K562 (cell line): ENCODE data around the gene DAO. TPM values are rescaled to one million over a fixed set of nuclear protein-coding genes. Genes with fewer than 3 reads are reported as not detected.

ENCODE experiments used
- ATAC-seq: fragments of 200-7000 bp; cut with Tn5 transposase; 3 replicates; pipeline ENCODE4 v1.9.1; 2020; ENCODE audit warnings: moderate library complexity
- BruUV-seq: library from RNA; stranded (reverse); fragments of 400-500 nt; replicated peaks from 2 replicates; lab custom pipeline; 2021; lab: Mats Ljungman, UMichigan
- CTCF ChIA-PET: fragments of 300-600 bp; formaldehyde crosslinking; extraction: SDS; loops from one replicate; lab custom pipeline; 2021; ENCODE audit warnings: low intra/inter-chr PET ratio; lab: Yijun Ruan, JAX
- POLR2A ChIA-PET: fragments of 300-600, 350-650 bp; sonication (Branson Sonifier 250); formaldehyde crosslinking; extraction: SDS; loops from one replicate; lab custom pipeline; 2021; ENCODE audit warnings: antibody characterized with exemption, inconsistent platforms; lab: Yijun Ruan, JAX
- DNase-seq, 4 experiments: peaks; one replicate each; pipeline versions ENCODE4 v3.0.0 to v3.0.0-alpha.2; 2011 to 2018; ENCODE audit warnings: low spot score in 3 of 4, mixed read lengths in 3 of 4; ENCODE audit errors: extremely low read depth in 1 of 4
- FAIRE-seq: peaks from 2 replicates; lab custom pipeline; 2011; peaks lifted over from hg19 to GRCh38; lab: Jason Lieb, UNC
- H2AFZ ChIP-seq: 2 replicates; pipeline ENCODE4 v1.6.0; 2011; ENCODE audit warnings: low read depth, low read length, control low read depth, inconsistent platforms
- H3K27ac ChIP-seq: fragments of 200-600 bp; 3 replicates; pipeline ENCODE4 v1.8.0; 2011; ENCODE audit warnings: low read depth, mild to moderate bottlenecking, control low read depth, inconsistent platforms, low read length, moderate library complexity, mixed read lengths; ENCODE audit errors: extremely low read depth
- H3K27me3 ChIP-seq, 2 experiments: fragments of 300-600 bp in 1 of 2; 2 replicates in 1 of 2; 3 replicates in 1 of 2; pipeline versions ENCODE4 v1.6.0 to v1.8.0; 2011; ENCODE audit warnings: inconsistent platforms in 2 of 2, low read length in 2 of 2, mild to moderate bottlenecking in 1 of 2, mixed read lengths in 1 of 2, moderate library complexity in 1 of 2; ENCODE audit not compliant: control insufficient read depth in 2 of 2, insufficient read depth in 2 of 2
- H3K36me3 ChIP-seq: fragments of 300-600 bp; 3 replicates; pipeline ENCODE4 v1.8.0; 2011; ENCODE audit warnings: mild to moderate bottlenecking, low read length, inconsistent platforms; ENCODE audit not compliant: control insufficient read depth, insufficient read depth
- H3K4me1 ChIP-seq, 2 experiments: fragments of 200-600 bp in 1 of 2; replicated peaks in 1 of 2; 2 replicates in 1 of 2; 3 replicates in 1 of 2; pipeline versions ENCODE4 v1.5.1 to v1.8.0; 2011; ENCODE audit warnings: inconsistent platforms in 2 of 2, low read length in 2 of 2, mild to moderate bottlenecking in 1 of 2, mixed read lengths in 1 of 2, moderate library complexity in 1 of 2; ENCODE audit not compliant: control insufficient read depth in 2 of 2, insufficient read depth in 2 of 2
- H3K4me2 ChIP-seq: 2 replicates; pipeline ENCODE4 v1.6.1; 2011; ENCODE audit warnings: low read length, control low read depth, inconsistent platforms, mixed read lengths; ENCODE audit not compliant: insufficient read depth
- H3K4me3 ChIP-seq: fragments of 200-600 bp; sonication (generic), shearing (Covaris generic); 2 replicates; pipeline ENCODE4 v1.5.1; 2016; ENCODE audit warnings: control low read depth, inconsistent platforms
- H3K79me2 ChIP-seq: fragments of 200-600 bp; 3 replicates; pipeline ENCODE4 v1.8.0; 2011; ENCODE audit warnings: low read length, inconsistent platforms; ENCODE audit not compliant: control insufficient read depth, insufficient read depth
- H3K9ac ChIP-seq, 2 experiments: 2 replicates each; pipeline versions ENCODE4 v1.6.0 to v1.6.1; 2011; ENCODE audit warnings: low read depth in 2 of 2, low read length in 2 of 2, control low read depth in 1 of 2, inconsistent platforms in 1 of 2, mild to moderate bottlenecking in 1 of 2, mixed read lengths in 1 of 2; ENCODE audit not compliant: insufficient read depth in 1 of 2
- H3K9me1 ChIP-seq: one replicate; pipeline ENCODE4 v1.6.0; 2011; ENCODE audit warnings: inconsistent platforms, mild to moderate bottlenecking, low read length, moderate library complexity; ENCODE audit not compliant: control insufficient read depth, insufficient read depth
- H3K9me3 ChIP-seq: replicated peaks from 2 replicates; pipeline ENCODE4 v1.5.1; 2011; ENCODE audit warnings: low read depth, low read length, inconsistent platforms; ENCODE audit not compliant: control insufficient read depth, insufficient read depth
- H4K20me1 ChIP-seq: replicated peaks from 2 replicates; pipeline ENCODE4 v1.6.1; 2011; ENCODE audit warnings: low read length, inconsistent platforms, mixed read lengths; ENCODE audit not compliant: control insufficient read depth, insufficient read depth
- BACH1 ChIP-seq: fragments of 200-800 bp; sonication (Bioruptor generic); IDR thresholded peaks from 2 replicates; pipeline ENCODE4 v1.6.1; 2016; ENCODE audit warnings: missing genetic modification characterization, missing compliant biosample characterization
- DPF2 ChIP-seq: fragments of 450-650 bp; IDR thresholded peaks from 2 replicates; pipeline ENCODE4 v1.6.1; 2016
- ESRRA ChIP-seq: fragments of 450-650 bp; IDR thresholded peaks from 2 replicates; pipeline ENCODE4 v1.6.1; 2014; ENCODE audit warnings: low read depth, mild to moderate bottlenecking, moderate library complexity, borderline replicate concordance
- FOXJ3 ChIP-seq: sonication (generic); formaldehyde crosslinking; IDR thresholded peaks from 2 replicates; pipeline ENCODE4 v1.4.0; 2020; ENCODE audit warnings: mild to moderate bottlenecking, missing genetic modification reagents
- FOXP1 ChIP-seq: sonication (generic); formaldehyde crosslinking; IDR thresholded peaks from 2 replicates; pipeline ENCODE4 v1.8.0; 2022; ENCODE audit warnings: mild to moderate bottlenecking, missing genetic modification reagents
- GATAD2A ChIP-seq: fragments of 450-650 bp; IDR thresholded peaks from 2 replicates; pipeline ENCODE4 v1.6.1; 2017
- HNRNPLL ChIP-seq: fragments of 200-400 bp; formaldehyde crosslinking; IDR thresholded peaks from 2 replicates; pipeline ENCODE4 v1.6.1; 2017; ENCODE audit warnings: low read length, low read depth, mild to moderate bottlenecking; ENCODE audit not compliant: poor library complexity, severe bottlenecking
- IRF1 ChIP-seq: sonication (generic); formaldehyde crosslinking; IDR thresholded peaks from 2 replicates; pipeline ENCODE4 v1.8.0; 2022; ENCODE audit warnings: missing genetic modification reagents, mild to moderate bottlenecking, borderline replicate concordance
- MYBL2 ChIP-seq, 2 experiments: fragments of 450-650 bp in 1 of 2; sonication (generic) in 1 of 2; formaldehyde crosslinking in 1 of 2; IDR thresholded peaks; 2 replicates each; pipeline versions ENCODE4 v1.6.1 to v1.8.1; 2017 to 2022; ENCODE audit warnings: borderline replicate concordance in 1 of 2, inconsistent platforms in 1 of 2, low read depth in 1 of 2, mild to moderate bottlenecking in 1 of 2, missing genetic modification reagents in 1 of 2, moderate library complexity in 1 of 2
- RBM17 ChIP-seq: fragments of 200-400 bp; formaldehyde crosslinking; IDR thresholded peaks from 2 replicates; pipeline ENCODE4 v1.6.1; 2017; ENCODE audit warnings: low read depth, mild to moderate bottlenecking, low read length, borderline replicate concordance
- RBM22 ChIP-seq: fragments of 200-400 bp; formaldehyde crosslinking; IDR thresholded peaks from 2 replicates; pipeline ENCODE4 v1.6.1; 2018; ENCODE audit warnings: low read length, low read depth; ENCODE audit not compliant: poor library complexity, severe bottlenecking
- TBL1XR1 ChIP-seq, 2 experiments: IDR thresholded peaks; 2 replicates each; pipeline ENCODE4 v1.6.1; 2012; ENCODE audit warnings: improper control_type of control experiment in 2 of 2, low read length in 2 of 2, mild to moderate bottlenecking in 1 of 2
- ZNF239 ChIP-seq: fragments of 250-450 bp; sonication (Bioruptor Pico); IDR thresholded peaks from 2 replicates; pipeline ENCODE4 v1.4.0; 2020; ENCODE audit warnings: mild to moderate bottlenecking
- WGBS: fragments of 100-300 bp; shearing (Covaris generic); methylation state at CpG from one replicate; pipeline ENCODE4 v1.1.6; 2016; ENCODE audit warnings: low coverage, mixed read lengths; ENCODE audit not compliant: insufficient coverage; ENCODE audit errors: missing lambda C conversion rate; 5-methylcytosine and 5-hydroxymethylcytosine counted together
- in situ Hi-C: fragments of 300-500 bp; cut with MboI; formaldehyde crosslinking; loops from 4 replicates; pipeline ENCODE4 v1.15.0; 2018; ENCODE audit warnings: inconsistent platforms, mixed read lengths
- intact Hi-C: fragments of 100-400 bp; cut with micrococcal nuclease; formaldehyde crosslinking; loops from 2 replicates; pipeline ENCODE4 v1.14.2; 2022
- polyA plus RNA-seq, 8 experiments: library from polyadenylated mRNA; depleted of rRNA in 4 of 8; stranded (reverse) in 5 of 8; unstranded in 3 of 8; fragments of >200 nt; fragmentation: Nextera tagmentation in 2 of 8; fragmentation: Illumina TruSeq in 1 of 8; extraction: Ambion mirVana in 2 of 8; extraction: Trizol in 1 of 8; gene quantifications; 2 replicates each; pipeline versions ENCODE4 v1.2.1 to v1.2.3, GENCODE V29; 2011 to 2014; ENCODE audit warnings: inconsistent platforms in 1 of 8, missing spikeins in 1 of 8
- total RNA-seq, 7 experiments: library from RNA; depleted of rRNA in 6 of 7; stranded (reverse); fragments of >200 nt in 6 of 7; fragmentation: Illumina TruSeq in 2 of 7; extraction: Trizol in 2 of 7; gene quantifications; 2 replicates each; pipeline versions ENCODE4 v1.2.1 to v1.2.3, GENCODE V29; 2011 to 2021; ENCODE audit warnings: low replicate concordance in 1 of 7
- TF ChIP-seq, protein P1 (sequence below): fragments of 200-400 bp; formaldehyde crosslinking; IDR thresholded peaks from 2 replicates; pipeline ENCODE4 v1.6.1; 2017; ENCODE audit warnings: mild to moderate bottlenecking, low read depth, low read length, moderate library complexity
- TF ChIP-seq, protein P2 (sequence below): fragments of 150-350 bp; IDR thresholded peaks from 2 replicates; pipeline ENCODE4 v1.6.1; 2014; ENCODE audit warnings: low read depth, mild to moderate bottlenecking, low read length, borderline replicate concordance

The DAO gene
- total and polyA plus RNA-seq, 9 of the 15 experiments (the other 6 are each of a cell fraction or from before 2014, with no cell fraction given) = not detected

GRCh38 chr12:108912361-108912760 lies 32.5 kb downstream of the DAO start (continued):
- TF ChIP-seq, protein P1, sequence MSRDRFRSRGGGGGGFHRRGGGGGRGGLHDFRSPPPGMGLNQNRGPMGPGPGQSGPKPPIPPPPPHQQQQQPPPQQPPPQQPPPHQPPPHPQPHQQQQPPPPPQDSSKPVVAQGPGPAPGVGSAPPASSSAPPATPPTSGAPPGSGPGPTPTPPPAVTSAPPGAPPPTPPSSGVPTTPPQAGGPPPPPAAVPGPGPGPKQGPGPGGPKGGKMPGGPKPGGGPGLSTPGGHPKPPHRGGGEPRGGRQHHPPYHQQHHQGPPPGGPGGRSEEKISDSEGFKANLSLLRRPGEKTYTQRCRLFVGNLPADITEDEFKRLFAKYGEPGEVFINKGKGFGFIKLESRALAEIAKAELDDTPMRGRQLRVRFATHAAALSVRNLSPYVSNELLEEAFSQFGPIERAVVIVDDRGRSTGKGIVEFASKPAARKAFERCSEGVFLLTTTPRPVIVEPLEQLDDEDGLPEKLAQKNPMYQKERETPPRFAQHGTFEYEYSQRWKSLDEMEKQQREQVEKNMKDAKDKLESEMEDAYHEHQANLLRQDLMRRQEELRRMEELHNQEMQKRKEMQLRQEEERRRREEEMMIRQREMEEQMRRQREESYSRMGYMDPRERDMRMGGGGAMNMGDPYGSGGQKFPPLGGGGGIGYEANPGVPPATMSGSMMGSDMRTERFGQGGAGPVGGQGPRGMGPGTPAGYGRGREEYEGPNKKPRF = no peak
- TF ChIP-seq RBM22 = no peak
- TF ChIP-seq FOXP1 (CRISPR knock-in tag) = no peak
- TF ChIP-seq ZNF239 (CRISPR knock-in tag) = no peak
- TF ChIP-seq ESRRA = no peak
- no peak for TF ChIP-seq FOXJ3 (CRISPR knock-in tag)
- TF ChIP-seq RBM17 = no peak
- no peak for TF ChIP-seq HNRNPLL
- TF ChIP-seq BACH1 (tag) = no peak

- Histone ChIP-seq H4K20me1 (no peaks in the 10 kb centered on the region), H3K4me1 (no peaks in the 10 kb centered on the region; a peak in 1 of 5 replicates), H3K79me2 (no peaks in the 10 kb centered on the region), H3K4me3 (no peak overlapping the region), H2AFZ (no peak overlapping the region), H3K27me3 (peaks cover 8 to 28% of the 10 kb centered on the region in 2 experiments; a peak in 3 of 5 replicates), H3K4me2 (no peak overlapping the region), H3K27ac (no peak overlapping the region), H3K36me3 (no peaks in the 10 kb centered on the region), H3K9me1 (no peaks in the 10 kb centered on the region), H3K9me3 (no peaks in the 10 kb centered on the region), H3K9ac (no peak overlapping the region)
- ATAC-seq (no peak), DNase-seq (no peak), FAIRE-seq (no peak)
- CTCF ChIA-PET = no interaction called here
- WGBS = 2% methylated on average over 4 of the region's 4 CpGs
- in situ Hi-C loops (no loop called here), intact Hi-C loops (no loop called here)
- BruUV-seq = no TSS peak
- POLR2A ChIA-PET = no interaction called here
- TF ChIP-seq DPF2 = no peak
- TF ChIP-seq TBL1XR1 (IDR thresholded peaks at IDR 0.05; ENCODE audit: low read length in 2 of 2) = no peak
- no peak for TF ChIP-seq IRF1 (CRISPR knock-in tag)
- TF ChIP-seq, protein P2, sequence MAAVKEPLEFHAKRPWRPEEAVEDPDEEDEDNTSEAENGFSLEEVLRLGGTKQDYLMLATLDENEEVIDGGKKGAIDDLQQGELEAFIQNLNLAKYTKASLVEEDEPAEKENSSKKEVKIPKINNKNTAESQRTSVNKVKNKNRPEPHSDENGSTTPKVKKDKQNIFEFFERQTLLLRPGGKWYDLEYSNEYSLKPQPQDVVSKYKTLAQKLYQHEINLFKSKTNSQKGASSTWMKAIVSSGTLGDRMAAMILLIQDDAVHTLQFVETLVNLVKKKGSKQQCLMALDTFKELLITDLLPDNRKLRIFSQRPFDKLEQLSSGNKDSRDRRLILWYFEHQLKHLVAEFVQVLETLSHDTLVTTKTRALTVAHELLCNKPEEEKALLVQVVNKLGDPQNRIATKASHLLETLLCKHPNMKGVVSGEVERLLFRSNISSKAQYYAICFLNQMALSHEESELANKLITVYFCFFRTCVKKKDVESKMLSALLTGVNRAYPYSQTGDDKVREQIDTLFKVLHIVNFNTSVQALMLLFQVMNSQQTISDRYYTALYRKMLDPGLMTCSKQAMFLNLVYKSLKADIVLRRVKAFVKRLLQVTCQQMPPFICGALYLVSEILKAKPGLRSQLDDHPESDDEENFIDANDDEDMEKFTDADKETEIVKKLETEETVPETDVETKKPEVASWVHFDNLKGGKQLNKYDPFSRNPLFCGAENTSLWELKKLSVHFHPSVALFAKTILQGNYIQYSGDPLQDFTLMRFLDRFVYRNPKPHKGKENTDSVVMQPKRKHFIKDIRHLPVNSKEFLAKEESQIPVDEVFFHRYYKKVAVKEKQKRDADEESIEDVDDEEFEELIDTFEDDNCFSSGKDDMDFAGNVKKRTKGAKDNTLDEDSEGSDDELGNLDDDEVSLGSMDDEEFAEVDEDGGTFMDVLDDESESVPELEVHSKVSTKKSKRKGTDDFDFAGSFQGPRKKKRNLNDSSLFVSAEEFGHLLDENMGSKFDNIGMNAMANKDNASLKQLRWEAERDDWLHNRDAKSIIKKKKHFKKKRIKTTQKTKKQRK = no peak
- TF ChIP-seq GATAD2A = no peak
- no peak for TF ChIP-seq MYBL2 (IDR thresholded peaks at IDR 0.05; ENCODE audit: low read depth)
- TF ChIP-seq MYBL2 (CRISPR knock-in tag; IDR thresholded peaks at IDR 0.05; ENCODE audit: borderline replicate concordance) = no peak
Measured at GRCh38 chr12:108914121-108914531, 34.2 kb downstream of the DAO start.
